GM19351 (cell line): Measurements from ENCODE around the gene NEUROG2.
"Not testable (repeated sequence)": the region's sequence is repeated elsewhere in the genome, so short reads cannot be mapped to it uniquely, and the experiment has no call there.

Experiments used
- ATAC-seq: cut with Tn5 transposase; IDR thresholded peaks from one replicate; pipeline ENCODE4 v1.9.1; 2021; ENCODE audit warnings: mild to moderate bottlenecking, moderate library complexity; ENCODE audit not compliant: unreplicated experiment

NEUROG2 gene

DNA sequence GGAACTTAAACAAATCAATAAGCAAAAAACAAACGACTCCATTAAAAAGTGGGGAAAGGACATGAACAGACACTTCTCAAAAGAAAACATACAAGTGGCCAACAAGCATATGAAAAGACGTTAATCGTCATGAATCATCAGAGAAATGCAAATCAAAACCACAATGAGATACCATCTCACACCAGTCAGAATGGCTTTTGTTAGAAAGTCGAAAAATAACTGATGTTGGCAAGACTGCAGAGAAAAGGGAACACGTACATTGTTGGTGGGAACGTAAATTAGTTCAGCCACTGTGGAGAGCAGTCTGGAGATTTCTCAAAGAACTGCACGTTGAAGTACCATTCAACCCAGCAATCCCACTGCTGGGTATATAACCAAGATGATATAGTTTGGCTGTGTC lies 23.7 kb downstream of the NEUROG2 start:
- no peak for ATAC-seq

DNA sequence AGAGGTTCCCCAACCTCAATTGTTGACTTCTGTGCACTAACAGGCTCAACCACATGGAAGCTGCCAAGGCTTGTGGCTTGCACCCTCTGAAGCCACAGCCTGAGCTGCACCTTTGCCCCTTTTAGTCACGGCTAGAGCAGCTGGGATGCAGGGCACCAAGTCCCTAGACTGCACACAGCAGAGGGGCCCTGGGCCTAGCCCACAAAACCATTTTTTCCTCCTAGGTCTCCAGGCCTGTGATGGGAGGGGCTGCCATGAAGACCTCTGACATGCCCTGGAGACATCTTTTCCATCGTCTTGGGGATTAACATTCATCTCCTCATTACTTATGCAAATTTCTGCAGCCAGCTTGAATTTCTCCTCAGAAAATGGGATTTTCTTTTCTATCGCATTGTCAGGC lies 25.2 kb downstream of the NEUROG2 start:
- not testable (repeated sequence) for ATAC-seq

DNA sequence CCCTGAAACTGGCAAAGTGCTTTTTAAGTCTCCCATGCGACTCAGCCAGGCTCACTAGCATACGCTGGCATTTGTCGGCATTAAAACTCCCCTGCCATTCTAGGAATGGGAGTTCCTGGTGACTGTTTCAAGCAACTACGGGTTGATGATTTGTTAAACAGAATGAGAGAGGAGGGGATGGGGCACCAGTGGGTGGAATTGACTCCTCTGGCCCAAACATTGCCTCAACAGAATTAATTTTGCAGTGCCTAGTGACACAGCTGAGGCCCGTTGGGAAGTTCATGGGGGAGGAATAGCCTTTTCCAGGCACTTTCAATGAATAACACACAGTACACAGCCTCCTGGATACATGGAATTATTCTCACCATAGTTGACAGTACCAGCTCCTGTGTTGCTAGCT lies 30.1 kb downstream of the NEUROG2 start:
- ATAC-seq, result no peak

DNA sequence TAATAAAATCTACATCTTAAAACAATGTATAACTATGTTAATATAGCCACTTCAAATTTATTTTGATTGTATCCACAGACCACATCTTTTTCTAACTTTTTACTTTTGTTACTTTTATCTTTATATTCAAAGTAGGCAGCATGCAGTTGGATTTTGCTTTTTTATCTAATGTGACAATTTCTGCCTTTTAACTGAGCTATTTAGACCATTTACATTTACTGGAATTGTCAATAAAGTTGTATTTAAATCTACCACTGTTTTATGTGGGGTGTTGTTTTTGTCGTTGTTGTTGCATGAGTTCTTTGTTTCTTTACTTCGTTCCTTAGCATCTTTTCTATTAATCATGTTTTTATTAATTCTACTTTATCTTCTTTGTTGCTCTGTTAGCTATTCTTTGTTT lies 42.0 kb downstream of the NEUROG2 start:
- no peak for ATAC-seq

DNA sequence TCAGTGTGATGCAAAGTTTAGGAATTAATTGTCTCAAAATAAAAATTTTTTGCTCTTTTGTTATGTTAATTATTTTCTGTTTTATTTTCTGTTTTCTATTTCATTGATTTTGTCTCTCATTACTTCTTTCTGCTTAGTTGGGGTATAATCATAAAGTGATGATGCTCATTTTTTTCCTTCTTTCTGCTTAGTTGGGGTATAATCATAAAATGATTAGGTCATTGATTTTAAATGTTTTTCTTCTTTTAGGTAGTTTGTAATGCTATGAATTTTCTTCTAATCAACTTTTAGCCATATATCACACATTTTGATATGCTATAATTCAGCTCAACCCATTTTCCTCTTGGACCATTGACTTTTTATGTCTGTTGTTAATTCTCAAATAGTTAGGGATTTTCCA lies 43.7 kb downstream of the NEUROG2 start:
- no peak for ATAC-seq
